NCI-H2227 treated with DMSO at 0.1 percent for 48 hours (cell line): ENCODE results near the gene XRCC5.

Experiments used
- DNase-seq: peaks from one replicate; lab custom pipeline; 2025; lab: John Stamatoyannopoulos, UW

The XRCC5 gene

DNA sequence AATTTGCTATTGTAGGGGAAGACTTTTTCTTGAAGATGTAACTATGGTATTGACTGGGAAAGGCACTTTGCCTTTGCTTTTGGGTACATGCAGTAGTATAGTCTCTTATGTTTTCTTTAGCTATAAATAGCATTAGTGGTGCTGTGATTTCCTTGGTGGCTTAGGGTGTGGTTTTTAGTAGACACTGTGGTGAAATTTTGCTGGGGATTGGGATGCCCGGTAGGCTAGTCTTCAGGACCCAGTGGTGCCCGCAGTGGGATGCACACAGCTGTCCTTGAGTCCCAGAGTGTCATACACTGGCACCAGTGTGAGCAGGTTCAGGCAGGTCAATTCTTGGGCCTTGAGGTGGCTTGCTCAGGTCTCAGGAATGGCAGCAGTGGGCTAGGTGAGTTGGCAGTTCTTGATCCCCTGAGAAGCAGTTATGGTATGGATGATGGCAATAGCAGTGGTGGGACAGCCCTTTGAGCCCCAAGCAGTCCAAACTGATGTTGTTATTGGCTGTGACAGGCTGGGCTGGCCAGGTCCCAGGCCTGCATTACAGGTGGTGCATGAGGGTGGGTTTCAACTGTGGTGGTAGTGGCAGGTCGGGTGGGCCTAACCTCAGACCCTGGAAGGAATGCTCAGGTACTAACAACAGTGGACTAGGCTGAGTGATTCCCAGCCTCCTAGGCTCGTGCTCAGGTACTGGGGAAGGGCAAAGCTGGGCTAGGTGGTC, 124.3 kb downstream of the XRCC5 start:
- DNase-seq: no peak

- no peak for DNase-seq
These were observed 125.0 kb downstream of the XRCC5 start for GRCh38 chr2:216234106-216234505.

GRCh38 chr2:216235462-216235861, 126.3 kb downstream of the XRCC5 start:
- no peak for DNase-seq

DNA sequence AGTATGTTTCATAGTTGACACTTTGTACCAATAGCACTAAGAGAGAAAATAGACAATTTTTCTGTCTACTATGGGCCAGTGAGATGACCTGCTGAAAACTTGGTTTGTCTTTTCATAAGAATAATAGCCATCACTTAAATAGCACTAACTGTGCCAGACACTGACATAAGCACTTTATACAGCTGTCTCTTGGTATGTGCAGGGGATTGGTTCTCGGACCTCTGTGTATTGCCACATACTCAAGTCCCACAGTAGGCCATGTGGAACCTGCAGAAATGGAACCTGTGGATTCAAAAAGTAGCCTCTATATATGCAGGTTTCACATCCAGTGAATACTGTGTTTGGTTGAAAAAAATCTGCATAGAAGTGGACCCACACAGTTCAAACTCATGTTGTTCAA, 126.7 kb downstream of the XRCC5 start:
- no peak for DNase-seq

- no peak for DNase-seq
These were observed 127.3 kb downstream of the XRCC5 start for GRCh38 chr2:216236486-216236885.

GRCh38 chr2:216242365-216242764, 133.2 kb downstream of the XRCC5 start:
- no peak for DNase-seq

DNA sequence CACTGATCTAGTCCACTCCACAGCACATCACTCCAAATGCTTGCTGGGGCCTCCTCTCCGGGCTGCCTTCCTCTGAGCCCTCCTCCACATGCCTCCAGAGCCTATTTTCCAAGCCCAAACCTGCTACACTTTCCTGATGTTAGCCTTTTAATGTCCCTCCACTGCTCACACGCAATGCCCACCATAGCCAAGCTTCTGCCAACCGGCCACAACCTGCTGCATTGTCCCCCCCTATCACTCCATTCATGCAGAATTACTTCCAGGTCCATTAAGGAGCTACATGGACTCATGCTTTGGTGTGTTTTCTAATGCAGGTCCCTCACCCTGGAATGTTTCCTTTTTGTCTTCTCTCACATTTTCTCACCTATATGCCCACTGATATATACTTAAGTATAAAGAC, 133.9 kb downstream of the XRCC5 start:
- no peak for DNase-seq

- no peak for DNase-seq
These were observed 136.3 kb downstream of the XRCC5 start for GRCh38 chr2:216245391-216245975.

DNA sequence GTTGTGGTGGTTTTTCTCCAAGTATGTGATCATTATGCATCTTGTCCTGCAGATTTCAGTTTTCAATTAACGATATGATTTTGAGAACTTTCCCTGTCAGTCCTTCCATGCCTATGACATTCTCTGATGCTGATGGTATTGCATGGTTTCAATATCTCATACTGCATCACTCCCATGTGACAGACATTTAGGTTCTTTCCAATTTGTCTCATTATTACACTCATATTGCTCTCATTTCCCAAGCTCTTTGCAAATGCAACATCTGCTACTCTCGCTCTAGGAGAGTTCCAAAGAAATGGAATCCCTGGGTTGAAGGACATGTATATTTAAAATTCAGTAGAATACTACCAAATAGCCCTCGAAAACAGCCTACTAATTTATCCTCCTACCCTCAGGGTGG, 137.6 kb downstream of the XRCC5 start:
- DNase-seq: no peak
